Measurements from ENCODE around the gene PID1.

DNA sequence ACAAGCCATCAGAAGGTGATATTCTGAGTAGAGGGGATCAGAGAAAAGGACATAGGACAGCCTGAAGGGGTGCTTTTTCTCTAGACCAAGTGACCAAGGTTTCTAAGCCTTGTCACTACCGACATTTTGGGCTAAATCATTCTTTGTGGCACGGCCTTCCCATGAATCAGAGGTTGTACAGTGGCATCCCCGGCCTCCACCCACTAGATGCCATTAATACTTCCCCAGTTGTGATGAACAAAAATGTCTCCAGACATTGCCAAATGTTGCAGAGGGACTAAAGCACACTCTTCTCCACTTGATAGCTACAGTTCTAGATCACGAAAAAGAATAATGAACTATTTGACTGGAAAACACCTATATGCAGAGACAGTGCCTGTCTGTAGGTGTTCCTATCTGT, 143.6 kb downstream of the PID1 start:
- TF ChIP-seq YY1 (IDR thresholded peaks at IDR 0.05; ENCODE audit: insufficient read depth, insufficient read length), result no peak
- no peak for TF ChIP-seq ZNF274 (IDR thresholded peaks at IDR 0.05; ENCODE audit: low read depth, low read length)
- no peak for TF ChIP-seq SUZ12 (IDR thresholded peaks at IDR 0.05; ENCODE audit: extremely low read depth, insufficient read depth, insufficient read length)
